HEK293T (cell line): ENCODE data around the gene SMIM38.

Experiments used
- CTCF ChIA-PET: fragments of 350-600 bp; formaldehyde crosslinking; extraction: SDS; loops from one replicate; lab custom pipeline; 2021; ENCODE audit warnings: antibody characterized with exemption, inconsistent platforms; lab: Yijun Ruan, JAX
- POLR2A ChIA-PET: fragments of 350-600 bp; formaldehyde crosslinking; extraction: SDS; loops from one replicate; lab custom pipeline; 2020; ENCODE audit warnings: antibody characterized with exemption, inconsistent platforms; lab: Yijun Ruan, JAX
- DNase-seq: peaks from one replicate; pipeline ENCODE4 v3.0.0; 2012; ENCODE audit warnings: mixed read lengths; ENCODE audit errors: extremely low spot score
- ARNT ChIP-seq: fragments of 450-650 bp; IDR thresholded peaks from 2 replicates; pipeline ENCODE4 v1.6.1; 2017; ENCODE audit warnings: mild to moderate bottlenecking
- BHLHE40 ChIP-seq: fragments of 450-650 bp; IDR thresholded peaks from 2 replicates; pipeline ENCODE4 v1.6.1; 2016; ENCODE audit warnings: mild to moderate bottlenecking, moderate library complexity, borderline replicate concordance
- CTBP1 ChIP-seq: fragments of 450-650 bp; IDR thresholded peaks from 2 replicates; pipeline ENCODE4 v1.6.1; 2016; ENCODE audit warnings: borderline replicate concordance
- ELF4 ChIP-seq: fragments of 450-650 bp; IDR thresholded peaks from 2 replicates; pipeline ENCODE4 v1.6.1; 2017; ENCODE audit warnings: antibody characterized with exemption
- FOXA1 ChIP-seq: fragments of 450-650 bp; IDR thresholded peaks from 2 replicates; pipeline ENCODE4 v1.6.1; 2016; ENCODE audit warnings: mild to moderate bottlenecking
- FOXK2 ChIP-seq: fragments of 450-650 bp; IDR thresholded peaks from 2 replicates; pipeline ENCODE4 v1.6.1; 2016; ENCODE audit warnings: mild to moderate bottlenecking
- FOXM1 ChIP-seq: fragments of 450-650 bp; IDR thresholded peaks from 2 replicates; pipeline ENCODE4 v1.6.1; 2017; ENCODE audit warnings: mild to moderate bottlenecking, borderline replicate concordance
- HDGF ChIP-seq: fragments of 450-650 bp; IDR thresholded peaks from 2 replicates; pipeline ENCODE4 v1.6.1; 2017; ENCODE audit warnings: antibody characterized with exemption, borderline replicate concordance
- L3MBTL2 ChIP-seq: fragments of 450-650 bp; conservative IDR thresholded peaks from 2 replicates; pipeline ENCODE4 v1.6.1; 2016; ENCODE audit warnings: mild to moderate bottlenecking
- LEF1 ChIP-seq: fragments of 450-650 bp; IDR thresholded peaks from 2 replicates; pipeline ENCODE4 v1.6.1; 2017; ENCODE audit warnings: mild to moderate bottlenecking, borderline replicate concordance
- NFRKB ChIP-seq: fragments of 450-650 bp; IDR thresholded peaks from 2 replicates; pipeline ENCODE4 v1.6.1; 2016; ENCODE audit warnings: mild to moderate bottlenecking, moderate library complexity
- SP1 ChIP-seq: fragments of 450-650 bp; IDR thresholded peaks from 2 replicates; pipeline ENCODE4 v1.6.1; 2017
- SUZ12 ChIP-seq: fragments of 450-650 bp; IDR thresholded peaks from 2 replicates; pipeline ENCODE4 v1.6.1; 2016; ENCODE audit warnings: mild to moderate bottlenecking
- TARDBP ChIP-seq: fragments of 450-650 bp; IDR thresholded peaks from 2 replicates; pipeline ENCODE4 v1.6.1; 2016
- ZNF384 ChIP-seq: fragments of 450-650 bp; IDR thresholded peaks from 2 replicates; pipeline ENCODE4 v1.6.1; 2016
- TF ChIP-seq, protein P1 (sequence below): fragments of 450-650 bp; IDR thresholded peaks from 2 replicates; pipeline ENCODE4 v1.6.1; 2016

The SMIM38 gene

DNA sequence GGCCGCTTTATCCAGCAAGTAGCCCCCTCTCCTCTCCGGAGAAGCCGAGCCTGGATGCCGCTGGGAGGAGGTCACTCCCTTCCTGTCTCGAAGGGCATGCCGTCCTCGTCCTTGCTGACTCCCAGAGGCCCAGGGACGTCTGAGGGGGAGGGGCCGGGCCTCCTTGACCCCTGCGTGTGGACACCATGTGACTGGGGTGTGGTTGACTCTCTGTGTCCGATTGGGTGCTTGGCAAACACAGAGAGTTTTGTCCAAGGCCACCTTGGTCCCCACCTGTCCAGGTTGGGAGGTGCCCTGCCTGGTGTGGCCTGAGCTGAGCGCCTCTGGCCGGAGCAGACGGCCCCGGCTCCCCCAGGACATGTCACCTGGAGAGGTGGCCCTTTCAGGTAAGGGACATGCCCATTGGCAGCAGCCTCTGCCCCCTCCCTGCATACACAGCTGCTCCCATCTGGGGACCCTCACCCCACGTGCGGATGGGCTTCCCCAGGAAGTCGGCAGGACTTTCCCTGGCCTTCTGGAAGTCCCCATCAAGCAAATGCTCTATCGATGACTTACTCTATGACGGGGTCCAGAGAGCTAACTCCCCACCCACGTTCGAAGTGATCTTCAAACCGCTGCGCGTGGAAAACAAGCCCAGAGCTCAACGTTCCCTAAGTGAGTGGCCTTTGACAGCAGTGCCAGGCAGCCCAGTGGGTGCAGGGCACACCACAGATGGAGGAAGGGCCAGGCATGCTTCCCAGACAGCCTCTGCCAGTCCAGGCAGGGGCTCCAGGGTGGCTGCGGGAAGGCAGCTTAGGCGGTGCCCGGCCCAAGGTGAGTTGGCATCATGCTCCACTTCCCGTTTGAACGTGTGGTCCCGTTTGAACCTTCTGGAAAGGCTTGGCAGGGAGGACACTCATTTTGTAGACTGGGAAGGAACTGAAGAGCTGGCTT lies at the start of gene SMIM38:
TSS of gene SMIM38 (plus strand) at position 634 of the 933 bp plus-strand sequence. CDS start 1,912 bp downstream, outside the sequence.
- CTCF ChIA-PET, result no interaction called here

DNA sequence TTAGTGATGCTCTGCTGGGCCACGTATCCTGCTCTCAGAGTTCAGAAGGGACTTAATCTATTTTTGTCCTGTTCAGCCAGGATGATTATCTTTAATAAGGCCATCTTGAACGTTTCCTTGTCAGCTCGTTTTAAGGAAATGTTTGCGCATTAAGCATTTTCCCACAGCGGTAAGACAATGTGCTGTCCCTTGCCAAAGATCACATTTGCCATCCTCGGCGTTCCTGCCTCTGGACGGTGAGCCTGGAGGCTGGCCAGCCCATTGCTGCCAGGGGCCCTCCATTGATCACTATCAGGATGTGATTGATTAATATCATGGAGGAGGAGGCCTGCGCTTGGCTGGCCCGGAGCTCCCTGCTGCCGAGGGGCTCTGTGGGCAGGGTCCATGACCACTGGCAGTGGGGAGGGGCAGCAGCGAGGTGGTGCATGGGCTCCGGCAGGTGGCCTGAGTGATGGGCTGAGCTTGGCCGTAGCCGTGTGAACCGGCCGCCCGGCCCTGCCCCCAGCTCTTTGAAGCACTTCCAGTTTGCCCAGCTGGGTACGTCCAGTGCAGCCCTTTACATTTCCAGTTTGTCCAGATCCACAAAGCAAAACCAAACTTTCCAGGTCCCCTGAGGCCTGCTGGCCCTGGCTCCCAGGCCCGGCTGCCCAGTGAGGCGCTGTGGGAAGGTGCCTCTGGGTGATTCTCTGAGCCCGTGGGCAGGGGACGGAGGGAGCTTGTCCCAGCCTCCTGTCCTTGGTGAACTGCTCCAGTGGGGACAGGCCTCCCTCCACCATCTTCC lies 49.5 kb upstream of the SMIM38 start:
- no peak for TF ChIP-seq FOXM1
- no peak for TF ChIP-seq CTBP1
- TF ChIP-seq HDGF, result no peak
- TF ChIP-seq SUZ12, result no peak
- TF ChIP-seq, protein P1, sequence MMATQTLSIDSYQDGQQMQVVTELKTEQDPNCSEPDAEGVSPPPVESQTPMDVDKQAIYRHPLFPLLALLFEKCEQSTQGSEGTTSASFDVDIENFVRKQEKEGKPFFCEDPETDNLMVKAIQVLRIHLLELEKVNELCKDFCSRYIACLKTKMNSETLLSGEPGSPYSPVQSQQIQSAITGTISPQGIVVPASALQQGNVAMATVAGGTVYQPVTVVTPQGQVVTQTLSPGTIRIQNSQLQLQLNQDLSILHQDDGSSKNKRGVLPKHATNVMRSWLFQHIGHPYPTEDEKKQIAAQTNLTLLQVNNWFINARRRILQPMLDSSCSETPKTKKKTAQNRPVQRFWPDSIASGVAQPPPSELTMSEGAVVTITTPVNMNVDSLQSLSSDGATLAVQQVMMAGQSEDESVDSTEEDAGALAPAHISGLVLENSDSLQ, result no peak
- no peak for TF ChIP-seq LEF1
- TF ChIP-seq L3MBTL2, result no peak
- no peak for TF ChIP-seq SP1
- TF ChIP-seq FOXK2, result no peak
- no peak for TF ChIP-seq ELF4
- no peak for TF ChIP-seq TARDBP
- ChIA-PET CTCF (interaction anchor here (0.5 to 1.0 kb wide), 2 partner anchors 71 to 537 kb away, joined by 3 read pairs; no protein-coding TSS in a partner anchor), POLR2A (no interaction called here)
- DNase-seq, result no peak

More for the DNA sequence above, at the start of gene SMIM38:
- POLR2A ChIA-PET, result no interaction called here
- no peak for DNase-seq
- TF ChIP-seq ELF4, result no peak

DNA sequence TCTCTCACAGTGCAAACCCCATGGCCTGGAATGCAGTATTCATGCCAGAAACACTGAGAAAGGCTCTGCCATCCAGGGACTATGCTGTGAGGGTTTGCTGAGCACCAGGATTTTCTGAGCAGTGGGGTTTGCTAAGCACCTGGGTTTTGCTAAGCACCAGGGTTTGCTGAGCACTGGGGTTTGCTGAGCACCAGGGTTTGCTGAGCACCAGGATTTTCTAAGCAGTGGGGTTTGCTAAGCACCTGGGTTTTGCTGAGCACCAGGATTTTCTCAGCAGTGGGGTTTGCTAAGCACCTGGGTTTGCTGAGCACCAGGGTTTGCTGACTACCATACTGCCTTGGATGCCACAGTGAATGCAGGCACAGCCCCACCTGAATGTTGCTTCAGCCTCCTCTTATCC lies 48.3 kb upstream of the SMIM38 start:
- ChIA-PET POLR2A (no interaction called here), CTCF (no interaction called here)

DNA sequence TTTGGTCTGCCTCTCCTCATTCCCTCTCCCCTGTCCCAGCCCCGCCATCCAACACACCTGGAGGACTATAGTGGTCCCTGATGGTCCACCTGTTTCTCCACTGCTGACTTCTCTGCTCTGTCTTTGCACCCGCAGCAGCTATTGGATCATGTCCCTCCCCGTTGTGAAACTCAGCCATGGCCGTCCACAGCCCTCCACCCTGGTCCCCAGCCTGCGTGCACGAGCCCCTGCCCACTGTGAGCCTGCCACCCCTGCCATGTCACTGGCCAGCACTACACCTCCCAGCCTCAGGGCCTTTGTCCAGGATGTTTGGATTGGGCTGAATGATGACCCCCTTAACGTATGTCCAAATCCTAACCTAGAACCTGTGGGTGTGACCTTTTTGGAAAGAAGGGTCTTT lies 47.7 kb upstream of the SMIM38 start:
- ChIA-PET CTCF (no interaction called here), POLR2A (no interaction called here)

More for the DNA sequence above, 48.3 kb upstream of the SMIM38 start:
- DNase-seq, result no peak
- TF ChIP-seq BHLHE40 (no peak), SUZ12 (no peak), TARDBP (no peak)

DNA sequence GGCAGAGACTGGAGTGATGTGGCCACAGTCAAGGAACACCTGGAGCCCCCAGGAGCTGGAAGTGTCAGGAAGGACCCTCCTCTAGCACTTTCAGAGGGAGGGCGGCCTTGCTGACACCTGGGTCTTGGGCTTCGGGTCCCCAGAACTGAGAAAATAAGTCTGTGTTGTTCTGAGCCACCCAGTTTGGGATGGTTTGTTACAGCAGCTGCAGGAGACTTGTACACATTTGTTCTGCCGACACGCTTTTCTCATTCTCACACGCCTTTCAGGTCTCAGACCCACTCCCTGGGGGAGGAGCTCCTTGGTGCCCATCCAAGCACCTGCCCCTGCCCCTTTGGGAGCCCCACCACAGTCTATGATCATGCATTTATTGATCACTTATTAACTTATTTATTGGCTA lies 47.2 kb upstream of the SMIM38 start:
- CTCF ChIA-PET, result no interaction called here
- POLR2A ChIA-PET, result no interaction called here
- no peak for DNase-seq
- no peak for TF ChIP-seq CTBP1
- no peak for TF ChIP-seq TARDBP
- TF ChIP-seq SUZ12, result no peak
- no peak for TF ChIP-seq FOXM1
- no peak for TF ChIP-seq FOXA1
- no peak for TF ChIP-seq NFRKB
- TF ChIP-seq SP1, result no peak
- TF ChIP-seq L3MBTL2, result no peak
- TF ChIP-seq ARNT, result no peak

More for the DNA sequence above, 47.7 kb upstream of the SMIM38 start:
- TF ChIP-seq FOXM1 (no peak), BHLHE40 (no peak), SP1 (no peak), FOXK2 (no peak), LEF1 (no peak), SUZ12 (no peak), ZNF384 (no peak), ELF4 (no peak), FOXA1 (no peak), L3MBTL2 (no peak), TARDBP (no peak), ARNT (no peak), CTBP1 (no peak)
- TF ChIP-seq, protein P1, result no peak
- DNase-seq, result no peak

DNA sequence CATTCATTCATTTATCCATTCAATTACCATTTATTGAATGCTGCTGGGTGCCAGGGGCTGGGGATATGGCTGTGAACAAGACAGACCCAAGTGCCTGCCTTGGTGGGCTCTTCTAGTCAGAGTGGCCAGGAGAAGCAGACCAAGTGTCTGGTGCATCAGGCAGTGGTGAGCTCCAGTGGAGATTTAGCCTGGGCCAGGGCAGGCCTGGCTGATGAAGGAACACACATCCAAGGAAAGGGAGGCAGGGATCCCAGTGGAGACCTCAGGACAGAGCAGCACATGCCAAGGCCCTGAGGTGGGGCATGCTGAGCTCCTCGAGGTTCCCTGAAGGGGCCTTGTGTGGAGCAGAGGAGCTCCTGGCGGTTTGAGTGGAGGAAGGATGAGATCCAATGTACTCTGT lies 46.6 kb upstream of the SMIM38 start:
- TF ChIP-seq BHLHE40, result no peak
- no peak for TF ChIP-seq ELF4
- TF ChIP-seq TARDBP, result no peak
- TF ChIP-seq CTBP1, result no peak
- no peak for DNase-seq
- POLR2A ChIA-PET, result no interaction called here
- CTCF ChIA-PET, result no interaction called here

DNA sequence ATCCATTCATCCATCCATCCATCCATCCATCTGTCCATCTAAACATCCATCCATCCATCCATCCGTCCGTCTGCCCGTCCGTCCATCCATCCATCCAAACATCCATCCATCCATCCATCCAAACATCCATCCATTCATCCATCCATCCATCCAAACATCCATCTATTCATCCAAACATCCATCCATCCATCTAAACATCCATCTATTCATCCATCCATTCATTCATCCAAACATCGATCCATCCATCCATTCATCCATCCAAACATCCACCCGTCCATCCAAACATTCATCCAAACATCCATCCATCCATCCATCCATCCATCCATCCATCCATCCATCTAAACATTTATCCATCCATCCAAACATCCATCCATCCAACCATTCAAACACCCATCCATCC lies 45.3 kb upstream of the SMIM38 start:
- CTCF ChIA-PET, result no interaction called here
- POLR2A ChIA-PET, result no interaction called here
- no peak for DNase-seq
- TF ChIP-seq ZNF384, result no peak
- no peak for TF ChIP-seq SP1
- no peak for TF ChIP-seq FOXA1
- TF ChIP-seq SUZ12, result no peak
- TF ChIP-seq, protein P1, result no peak
- no peak for TF ChIP-seq CTBP1
- no peak for TF ChIP-seq BHLHE40
- TF ChIP-seq LEF1, result no peak
